ENCODE results near the gene TMEM184A.

DNA sequence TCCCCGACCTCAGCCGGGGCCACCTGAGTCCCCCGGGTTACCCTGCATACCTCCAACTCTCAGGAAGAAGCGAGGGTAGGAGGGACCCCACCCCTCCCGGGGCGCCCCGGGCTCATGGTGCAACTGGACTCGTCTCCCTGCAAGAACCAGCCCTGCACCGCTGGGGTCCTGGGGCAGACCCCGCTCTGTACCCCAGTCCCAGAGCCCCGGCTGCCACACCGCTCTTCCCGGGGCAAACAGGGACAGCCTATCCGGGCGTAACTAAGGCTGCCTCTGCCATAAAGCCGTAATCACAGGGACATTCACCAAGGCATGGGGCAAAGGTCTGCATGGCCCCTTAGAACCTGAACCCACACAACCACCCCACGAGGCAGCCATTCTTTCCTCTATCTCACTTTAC lies 32.2 kb downstream of the TMEM184A start:
- TF ChIP-seq, protein P1, sequence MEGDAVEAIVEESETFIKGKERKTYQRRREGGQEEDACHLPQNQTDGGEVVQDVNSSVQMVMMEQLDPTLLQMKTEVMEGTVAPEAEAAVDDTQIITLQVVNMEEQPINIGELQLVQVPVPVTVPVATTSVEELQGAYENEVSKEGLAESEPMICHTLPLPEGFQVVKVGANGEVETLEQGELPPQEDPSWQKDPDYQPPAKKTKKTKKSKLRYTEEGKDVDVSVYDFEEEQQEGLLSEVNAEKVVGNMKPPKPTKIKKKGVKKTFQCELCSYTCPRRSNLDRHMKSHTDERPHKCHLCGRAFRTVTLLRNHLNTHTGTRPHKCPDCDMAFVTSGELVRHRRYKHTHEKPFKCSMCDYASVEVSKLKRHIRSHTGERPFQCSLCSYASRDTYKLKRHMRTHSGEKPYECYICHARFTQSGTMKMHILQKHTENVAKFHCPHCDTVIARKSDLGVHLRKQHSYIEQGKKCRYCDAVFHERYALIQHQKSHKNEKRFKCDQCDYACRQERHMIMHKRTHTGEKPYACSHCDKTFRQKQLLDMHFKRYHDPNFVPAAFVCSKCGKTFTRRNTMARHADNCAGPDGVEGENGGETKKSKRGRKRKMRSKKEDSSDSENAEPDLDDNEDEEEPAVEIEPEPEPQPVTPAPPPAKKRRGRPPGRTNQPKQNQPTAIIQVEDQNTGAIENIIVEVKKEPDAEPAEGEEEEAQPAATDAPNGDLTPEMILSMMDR (IDR thresholded peaks at IDR 0.05; ENCODE audit: extremely low read depth in 1 of 2, insufficient read depth in 1 of 2, low read depth in 1 of 2, low read length in 2 of 2): no peak
- TF ChIP-seq POLR2AphosphoS5 (IDR thresholded peaks at IDR 0.05; ENCODE audit: insufficient read depth, low read depth, low read length) (no peak), POLR2A (IDR thresholded peaks at IDR 0.05; ENCODE audit: low read depth, low read length) (no peak), EZH2 (IDR thresholded peaks at IDR 0.05; ENCODE audit: borderline replicate concordance, low read depth, low read length, severe bottlenecking) (no peak), JUN (IDR thresholded peaks at IDR 0.05; ENCODE audit: borderline replicate concordance, insufficient read depth, insufficient read length, low read depth) (no peak)

Data from endothelial cell of umbilical vein (primary cell).